ENCODE measurements around the gene WDR90. TPM values are rescaled to one million over a fixed set of nuclear protein-coding genes. Genes with fewer than 3 reads are reported as not detected.

WDR90 gene
- polyA plus RNA-seq, 3 donors: 12.1 to 14.8 (median 13.7) TPM

GRCh38 chr16:670485-671352 lies 21.6 kb downstream of the WDR90 start:
- WGBS, 3 donors: 91 to 93% (median 92%) methylated on average over 51 to 52 of the region's 52 CpGs

GRCh38 chr16:671353-672131 lies 22.4 kb downstream of the WDR90 start:
- H3K27ac ChIP-seq (ENCODE audit: low read depth, low read length): no peak overlapping the region
- 83 to 88% (median 86%) methylated on average over 35 to 40 of the region's 40 CpGs for WGBS, 3 donors

More at GRCh38 chr16:670485-671352, 21.6 kb downstream of the WDR90 start:
- H3K27ac ChIP-seq (ENCODE audit: low read depth, low read length): no peak overlapping the region

- H3K27ac ChIP-seq (ENCODE audit: low read depth, low read length): no peak overlapping the region
- WGBS, 3 donors: 91 to 95% (median 94%) methylated on average over 19 of the region's 19 CpGs
These were observed 23.2 kb downstream of the WDR90 start for GRCh38 chr16:672371-672770.

GRCh38 chr16:672851-673250 lies 23.7 kb downstream of the WDR90 start:
- WGBS, 3 donors: 95 to 96% (median 96%) methylated on average over 19 to 21 of the region's 21 CpGs
- no peak overlapping the region for H3K27ac ChIP-seq (ENCODE audit: low read depth, low read length)

- 90 to 94% (median 92%) methylated on average over 16 to 18 of the region's 18 CpGs for WGBS, 3 donors
- no peak overlapping the region for H3K27ac ChIP-seq (ENCODE audit: low read depth, low read length)
These were observed 24.3 kb downstream of the WDR90 start for GRCh38 chr16:673399-673991.

GRCh38 chr16:674214-674881 lies 25.2 kb downstream of the WDR90 start:
- 68 to 85% (median 73%) methylated on average over 22 of the region's 22 CpGs for WGBS, 3 donors
- no peak overlapping the region for H3K27ac ChIP-seq (ENCODE audit: low read depth, low read length)

GRCh38 chr16:674968-675883 lies 26.1 kb downstream of the WDR90 start, which contains the start of gene RHBDL1:
TSS of gene RHBDL1 (plus strand) at chr16:675671. CDS start at chr16:675791, 120 bp downstream.
- no peak within 1 kb of the TSS for H3K27ac ChIP-seq (ENCODE audit: low read depth, low read length)
- WGBS, 3 donors: 4 to 8% (median 7%) methylated on average over 58 to 73 of the region's 73 CpGs

GRCh38 chr16:675884-676564 lies 26.9 kb downstream of the WDR90 start:
- no peak overlapping the region for H3K27ac ChIP-seq (ENCODE audit: low read depth, low read length)

GRCh38 chr16:676565-676902 lies 27.4 kb downstream of the WDR90 start:
- 85 to 92% (median 91%) methylated on average over 18 to 21 of the region's 21 CpGs for WGBS, 3 donors
- H3K27ac ChIP-seq (ENCODE audit: low read depth, low read length): no peak overlapping the region

More at GRCh38 chr16:675884-676564, 26.9 kb downstream of the WDR90 start:
- WGBS, 3 donors: 44 to 49% (median 49%) methylated on average over 20 to 25 of the region's 25 CpGs

GRCh38 chr16:676913-677312 lies 27.7 kb downstream of the WDR90 start:
- 56 to 73% (median 67%) methylated on average over 23 of the region's 23 CpGs for WGBS, 3 donors
- no peak overlapping the region for H3K27ac ChIP-seq (ENCODE audit: low read depth, low read length)

- H3K27ac ChIP-seq (ENCODE audit: low read depth, low read length): no peak overlapping the region
- 45 to 65% (median 49%) methylated on average over 53 to 57 of the region's 57 CpGs for WGBS, 3 donors
These were observed 28.4 kb downstream of the WDR90 start for GRCh38 chr16:677316-678190.

GRCh38 chr16:678209-678857 lies 29.2 kb downstream of the WDR90 start:
- no peak overlapping the region for H3K27ac ChIP-seq (ENCODE audit: low read depth, low read length)
- 75 to 78% (median 76%) methylated on average over 21 of the region's 21 CpGs for WGBS, 3 donors

GRCh38 chr16:678858-679813 lies 30.0 kb downstream of the WDR90 start:
- 23 to 25% (median 25%) methylated on average over 46 to 52 of the region's 52 CpGs for WGBS, 3 donors
- no peak overlapping the region for H3K27ac ChIP-seq (ENCODE audit: low read depth, low read length)

- no peak within 1 kb of the TSS for H3K27ac ChIP-seq (ENCODE audit: low read depth, low read length)
- WGBS, 3 donors: 1 to 2% (median 1%) methylated on average over 53 to 91 of the region's 91 CpGs
These were observed 30.9 kb downstream of the WDR90 start, which contains the start of gene STUB1 for GRCh38 chr16:679814-680624. TSS of gene STUB1 (plus strand) at chr16:680410. CDS start at chr16:680526, 116 bp downstream.

All from adipose tissue (tissue), 3 donors.